ENCODE measurements around the gene CTIF.
"Not testable (repeated sequence)": the region's sequence is repeated elsewhere in the genome, so short reads cannot be mapped to it uniquely, and the experiment has no call there.

Gene CTIF

DNA sequence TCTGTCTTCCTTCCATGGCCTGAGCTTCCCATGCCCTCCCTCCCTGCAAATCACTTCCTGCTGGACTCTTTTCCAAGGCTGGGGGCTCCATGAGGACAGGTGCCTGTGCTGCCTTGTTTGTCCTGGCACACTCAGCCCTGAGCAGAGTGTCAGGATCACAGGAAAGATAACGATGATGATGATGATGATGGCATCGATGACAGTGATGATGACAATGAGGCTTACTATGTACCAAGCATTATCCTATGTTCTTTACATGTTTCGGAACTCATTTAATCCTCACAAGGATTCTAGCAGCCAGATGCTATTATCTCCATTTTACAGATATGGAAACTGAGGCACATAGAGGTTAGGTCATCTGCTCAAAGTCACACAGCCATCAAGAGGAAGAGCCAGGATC, 170.0 kb downstream of the CTIF start:
- no peak overlapping the region for H3K4me3 ChIP-seq (ENCODE audit: low read length)
- TF ChIP-seq, protein P1, sequence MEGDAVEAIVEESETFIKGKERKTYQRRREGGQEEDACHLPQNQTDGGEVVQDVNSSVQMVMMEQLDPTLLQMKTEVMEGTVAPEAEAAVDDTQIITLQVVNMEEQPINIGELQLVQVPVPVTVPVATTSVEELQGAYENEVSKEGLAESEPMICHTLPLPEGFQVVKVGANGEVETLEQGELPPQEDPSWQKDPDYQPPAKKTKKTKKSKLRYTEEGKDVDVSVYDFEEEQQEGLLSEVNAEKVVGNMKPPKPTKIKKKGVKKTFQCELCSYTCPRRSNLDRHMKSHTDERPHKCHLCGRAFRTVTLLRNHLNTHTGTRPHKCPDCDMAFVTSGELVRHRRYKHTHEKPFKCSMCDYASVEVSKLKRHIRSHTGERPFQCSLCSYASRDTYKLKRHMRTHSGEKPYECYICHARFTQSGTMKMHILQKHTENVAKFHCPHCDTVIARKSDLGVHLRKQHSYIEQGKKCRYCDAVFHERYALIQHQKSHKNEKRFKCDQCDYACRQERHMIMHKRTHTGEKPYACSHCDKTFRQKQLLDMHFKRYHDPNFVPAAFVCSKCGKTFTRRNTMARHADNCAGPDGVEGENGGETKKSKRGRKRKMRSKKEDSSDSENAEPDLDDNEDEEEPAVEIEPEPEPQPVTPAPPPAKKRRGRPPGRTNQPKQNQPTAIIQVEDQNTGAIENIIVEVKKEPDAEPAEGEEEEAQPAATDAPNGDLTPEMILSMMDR (IDR thresholded peaks at IDR 0.05; ENCODE audit: insufficient read depth, low read depth, low read length, missing control alignments), result no peak
- DNase-seq (ENCODE audit: low read depth), result no peak

- H3K4me3 ChIP-seq (ENCODE audit: low read length), result no peak overlapping the region
- DNase-seq (ENCODE audit: low read depth), result no peak
- TF ChIP-seq, protein P1 (IDR thresholded peaks at IDR 0.05; ENCODE audit: insufficient read depth, low read depth, low read length, missing control alignments), result peak; percentile 3
These were observed 170.7 kb downstream of the CTIF start for GRCh38 chr18:48709371-48710062.

- H3K4me3 ChIP-seq (ENCODE audit: low read length), result no peak overlapping the region
- DNase-seq (ENCODE audit: low read depth), result peak; percentile 25
These were observed 173.0 kb downstream of the CTIF start for GRCh38 chr18:48711651-48712486.

GRCh38 chr18:48713309-48713708, 174.5 kb downstream of the CTIF start:
- no peak for DNase-seq (ENCODE audit: low read depth)

More at GRCh38 chr18:48711651-48712486, 173.0 kb downstream of the CTIF start:
- TF ChIP-seq, protein P1 (IDR thresholded peaks at IDR 0.05; ENCODE audit: insufficient read depth, low read depth, low read length, missing control alignments), result peak; percentile 53

GRCh38 chr18:48714873-48715272, 176.0 kb downstream of the CTIF start:
- no peak for DNase-seq (ENCODE audit: low read depth)
- no peak overlapping the region for H3K4me3 ChIP-seq (ENCODE audit: low read length)
- TF ChIP-seq, protein P1 (IDR thresholded peaks at IDR 0.05; ENCODE audit: insufficient read depth, low read depth, low read length, missing control alignments), result no peak

More at GRCh38 chr18:48713309-48713708, 174.5 kb downstream of the CTIF start:
- TF ChIP-seq, protein P1 (IDR thresholded peaks at IDR 0.05; ENCODE audit: insufficient read depth, low read depth, low read length, missing control alignments), result no peak
- H3K4me3 ChIP-seq (ENCODE audit: low read length), result no peak overlapping the region

DNA sequence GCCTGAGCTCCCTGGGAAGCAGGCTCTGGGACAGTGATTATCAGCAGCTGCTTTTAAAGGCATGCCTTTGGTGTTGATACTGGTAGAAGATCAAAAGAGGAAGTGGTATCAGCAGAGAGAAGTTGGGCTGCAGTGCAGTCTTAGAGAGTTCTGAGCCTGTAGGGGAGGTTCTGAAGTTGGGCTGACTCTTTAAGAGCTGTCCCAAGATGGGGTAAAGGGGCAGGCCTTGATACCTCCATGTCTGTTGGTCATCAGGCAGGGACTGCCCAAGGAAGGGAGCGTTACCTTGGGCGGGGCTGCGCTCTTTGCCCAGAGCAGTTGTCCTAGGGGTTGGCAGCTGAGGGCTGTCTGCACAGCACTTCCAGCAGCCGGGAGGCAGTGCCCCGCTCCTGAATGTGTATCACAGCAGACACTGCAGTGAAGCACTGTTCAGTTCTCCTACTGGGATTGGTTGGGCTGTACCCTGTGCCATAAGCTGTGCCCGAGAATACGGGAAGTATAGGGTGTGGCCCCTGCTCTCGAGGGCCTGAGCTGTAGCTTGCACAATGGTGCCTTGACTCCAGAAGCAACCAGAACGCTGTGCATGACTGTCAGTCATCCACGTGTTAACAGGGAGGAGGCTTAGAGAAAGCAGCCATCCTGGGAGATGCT, 177.0 kb downstream of the CTIF start:
- DNase-seq (ENCODE audit: low read depth), result no peak
- no peak overlapping the region for H3K4me3 ChIP-seq (ENCODE audit: low read length)
- TF ChIP-seq, protein P1 (IDR thresholded peaks at IDR 0.05; ENCODE audit: insufficient read depth, low read depth, low read length, missing control alignments), result no peak

- not testable (repeated sequence) for DNase-seq (ENCODE audit: low read depth); H3K4me3 ChIP-seq (ENCODE audit: low read length)
These were observed 178.4 kb downstream of the CTIF start for GRCh38 chr18:48717227-48717626.
